HepG2 (cell line): ENCODE measurements around the gene SOCS1. TPM values are rescaled to one million over a fixed set of nuclear protein-coding genes. Genes with fewer than 3 reads are reported as not detected.

ENCODE experiments used
- EP300 ChIP-seq, 3 experiments: sonication (generic) in 1 of 3; formaldehyde crosslinking in 1 of 3; IDR thresholded peaks; 2 replicates each; pipeline versions ENCODE4 v1.5.1 to v1.6.1; 2011 to 2020; ENCODE audit warnings: low read depth in 2 of 3, low read length in 2 of 3, borderline replicate concordance in 1 of 3, improper control_type of control experiment in 1 of 3, mild to moderate bottlenecking in 1 of 3, missing genetic modification reagents in 1 of 3, moderate library complexity in 1 of 3
- NFE2L2 ChIP-seq: fragments of 150-350 bp; IDR thresholded peaks from 2 replicates; pipeline ENCODE4 v1.6.1; 2014; ENCODE audit warnings: low read length
- PHF20 ChIP-seq: sonication (generic); formaldehyde crosslinking; IDR thresholded peaks from 2 replicates; pipeline ENCODE4 v1.5.0; 2020; ENCODE audit warnings: mild to moderate bottlenecking, missing genetic modification reagents
- SIX1 ChIP-seq: sonication (generic); formaldehyde crosslinking; IDR thresholded peaks from 2 replicates; pipeline ENCODE4 v1.4.0; 2020; ENCODE audit warnings: missing genetic modification reagents, borderline replicate concordance
- SMAD9 ChIP-seq: sonication (generic); formaldehyde crosslinking; IDR thresholded peaks from 2 replicates; pipeline ENCODE4 v1.5.1; 2020; ENCODE audit warnings: mild to moderate bottlenecking, missing genetic modification reagents
- SNAPC2 ChIP-seq: sonication (generic); formaldehyde crosslinking; IDR thresholded peaks from 2 replicates; pipeline ENCODE4 v1.8.1; 2022; ENCODE audit warnings: mild to moderate bottlenecking, missing genetic modification reagents
- YEATS4 ChIP-seq: sonication (generic); formaldehyde crosslinking; IDR thresholded peaks from 2 replicates; pipeline ENCODE4 v1.4.0; 2020; ENCODE audit warnings: missing genetic modification reagents, borderline replicate concordance
- ZFP82 ChIP-seq: sonication (generic); formaldehyde crosslinking; IDR thresholded peaks from 2 replicates; pipeline ENCODE4 v1.5.1; 2020; ENCODE audit warnings: mild to moderate bottlenecking, missing genetic modification reagents, borderline replicate concordance
- ZNF24 ChIP-seq: fragments of 450-650 bp; IDR thresholded peaks from 2 replicates; pipeline ENCODE4 v1.6.1; 2017; ENCODE audit warnings: antibody characterized with exemption, mild to moderate bottlenecking
- polyA plus RNA-seq, 8 experiments: library from polyadenylated mRNA; depleted of rRNA in 3 of 8; stranded (reverse) in 7 of 8; unstranded in 1 of 8; fragments of >200 nt; fragmentation: Illumina TruSeq in 4 of 8; extraction: Trizol in 4 of 8; gene quantifications; 2 replicates each; pipeline versions ENCODE4 v1.2.1 to v1.2.3, GENCODE V29; 2011 to 2016; ENCODE audit warnings: low read depth in 4 of 8, missing spikeins in 1 of 8, mixed read lengths in 1 of 8; ENCODE audit not compliant: insufficient read depth in 1 of 8
- total RNA-seq, 5 experiments: library from RNA; depleted of rRNA; stranded (reverse); fragments of >200 nt; fragmentation: Illumina TruSeq; extraction: Trizol; gene quantifications; 2 replicates each; pipeline ENCODE4 v1.2.3, GENCODE V29; 2016; ENCODE audit warnings: low read depth in 1 of 5
- TF ChIP-seq, protein P1 (sequence below): sonication (generic); formaldehyde crosslinking; IDR thresholded peaks from 2 replicates; pipeline ENCODE4 v1.4.0; 2020; ENCODE audit warnings: missing genetic modification reagents
- TF ChIP-seq, protein P2 (sequence below): IDR thresholded peaks from 2 replicates; pipeline ENCODE4 v1.6.1; 2016; ENCODE audit warnings: low read depth, missing genetic modification reagents, missing compliant biosample characterization
- TF ChIP-seq, protein P3 (sequence below): sonication (generic); formaldehyde crosslinking; IDR thresholded peaks from 2 replicates; pipeline ENCODE4 v1.5.1; 2020; ENCODE audit warnings: missing genetic modification reagents, mild to moderate bottlenecking, borderline replicate concordance
- TF ChIP-seq, protein P4 (sequence below): IDR thresholded peaks from 2 replicates; pipeline ENCODE4 v1.6.1; 2016; ENCODE audit warnings: control low read depth
- TF ChIP-seq, protein P5 (sequence below): sonication (generic); formaldehyde crosslinking; IDR thresholded peaks from 2 replicates; pipeline ENCODE4 v1.5.0; 2020; ENCODE audit warnings: mild to moderate bottlenecking, missing genetic modification reagents

Gene SOCS1
- total and polyA plus RNA-seq, 2 of the 13 experiments (the other 11 are each of a cell fraction or from before 2014, with no cell fraction given) = 5.3 to 6.3 TPM

DNA sequence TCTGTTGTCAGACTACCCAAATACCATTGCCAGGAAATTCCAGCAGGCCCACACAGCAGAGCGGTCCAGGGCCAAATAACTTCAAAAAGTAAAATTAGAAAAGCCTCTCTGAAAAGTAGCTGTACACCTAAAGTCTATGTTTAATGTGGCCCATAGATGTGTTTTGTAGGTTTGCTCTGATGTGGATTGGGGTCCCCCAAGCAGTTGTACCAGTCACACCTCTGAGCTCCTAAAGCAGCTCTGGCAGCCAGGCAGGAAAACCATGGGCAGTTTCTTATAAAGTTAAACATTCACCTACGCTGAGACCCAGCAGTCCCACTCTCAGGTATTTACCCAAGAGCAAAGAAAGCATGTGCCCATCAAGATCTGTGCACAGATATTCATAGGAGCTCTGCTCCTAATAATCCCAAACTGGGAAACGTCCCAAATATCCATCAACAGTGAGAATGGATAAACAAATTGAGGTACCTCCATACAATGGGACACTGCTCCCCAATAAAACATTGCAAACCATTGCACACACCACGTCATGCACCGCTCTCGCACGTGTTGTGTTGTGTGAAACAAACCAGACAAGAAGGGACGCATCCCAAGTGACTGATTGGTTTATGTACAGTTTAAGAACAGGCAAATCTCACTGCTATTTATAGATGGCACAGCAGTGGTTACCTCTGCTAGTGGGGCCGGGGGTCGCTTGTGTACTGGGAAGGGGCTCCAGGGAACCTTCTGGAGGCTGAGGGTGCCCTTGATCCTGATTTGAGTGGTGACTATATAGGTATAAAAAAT, 40.9 kb upstream of the SOCS1 start (continued):
- TF ChIP-seq, protein P1, sequence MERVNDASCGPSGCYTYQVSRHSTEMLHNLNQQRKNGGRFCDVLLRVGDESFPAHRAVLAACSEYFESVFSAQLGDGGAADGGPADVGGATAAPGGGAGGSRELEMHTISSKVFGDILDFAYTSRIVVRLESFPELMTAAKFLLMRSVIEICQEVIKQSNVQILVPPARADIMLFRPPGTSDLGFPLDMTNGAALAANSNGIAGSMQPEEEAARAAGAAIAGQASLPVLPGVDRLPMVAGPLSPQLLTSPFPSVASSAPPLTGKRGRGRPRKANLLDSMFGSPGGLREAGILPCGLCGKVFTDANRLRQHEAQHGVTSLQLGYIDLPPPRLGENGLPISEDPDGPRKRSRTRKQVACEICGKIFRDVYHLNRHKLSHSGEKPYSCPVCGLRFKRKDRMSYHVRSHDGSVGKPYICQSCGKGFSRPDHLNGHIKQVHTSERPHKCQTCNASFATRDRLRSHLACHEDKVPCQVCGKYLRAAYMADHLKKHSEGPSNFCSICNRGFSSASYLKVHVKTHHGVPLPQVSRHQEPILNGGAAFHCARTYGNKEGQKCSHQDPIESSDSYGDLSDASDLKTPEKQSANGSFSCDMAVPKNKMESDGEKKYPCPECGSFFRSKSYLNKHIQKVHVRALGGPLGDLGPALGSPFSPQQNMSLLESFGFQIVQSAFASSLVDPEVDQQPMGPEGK (CRISPR knock-in tag) = peak; percentile 59
- TF ChIP-seq NFE2L2 (no peak), YEATS4 (CRISPR knock-in tag) (peak; percentile 39; the same call in 1 of the 2 replicates), SIX1 (0 out of 2 replicates have a peak, but pooled peaks have one; percentile 54), SMAD9 (no peak), PHF20 (CRISPR knock-in tag) (0 out of 2 replicates have a peak, but pooled peaks have one; percentile 31), ZFP82 (no peak), SNAPC2 (no peak), ZNF24 (no peak), EP300 (IDR thresholded peaks at IDR 0.05; ENCODE audit: low read depth in 2 of 2, low read length in 2 of 2) (peak in 1 of 2 experiments; percentile 36; a peak in 1 of 4 replicates), EP300 (CRISPR knock-in tag; IDR thresholded peaks at IDR 0.05; ENCODE audit: borderline replicate concordance) (no peak)
- TF ChIP-seq, protein P2, sequence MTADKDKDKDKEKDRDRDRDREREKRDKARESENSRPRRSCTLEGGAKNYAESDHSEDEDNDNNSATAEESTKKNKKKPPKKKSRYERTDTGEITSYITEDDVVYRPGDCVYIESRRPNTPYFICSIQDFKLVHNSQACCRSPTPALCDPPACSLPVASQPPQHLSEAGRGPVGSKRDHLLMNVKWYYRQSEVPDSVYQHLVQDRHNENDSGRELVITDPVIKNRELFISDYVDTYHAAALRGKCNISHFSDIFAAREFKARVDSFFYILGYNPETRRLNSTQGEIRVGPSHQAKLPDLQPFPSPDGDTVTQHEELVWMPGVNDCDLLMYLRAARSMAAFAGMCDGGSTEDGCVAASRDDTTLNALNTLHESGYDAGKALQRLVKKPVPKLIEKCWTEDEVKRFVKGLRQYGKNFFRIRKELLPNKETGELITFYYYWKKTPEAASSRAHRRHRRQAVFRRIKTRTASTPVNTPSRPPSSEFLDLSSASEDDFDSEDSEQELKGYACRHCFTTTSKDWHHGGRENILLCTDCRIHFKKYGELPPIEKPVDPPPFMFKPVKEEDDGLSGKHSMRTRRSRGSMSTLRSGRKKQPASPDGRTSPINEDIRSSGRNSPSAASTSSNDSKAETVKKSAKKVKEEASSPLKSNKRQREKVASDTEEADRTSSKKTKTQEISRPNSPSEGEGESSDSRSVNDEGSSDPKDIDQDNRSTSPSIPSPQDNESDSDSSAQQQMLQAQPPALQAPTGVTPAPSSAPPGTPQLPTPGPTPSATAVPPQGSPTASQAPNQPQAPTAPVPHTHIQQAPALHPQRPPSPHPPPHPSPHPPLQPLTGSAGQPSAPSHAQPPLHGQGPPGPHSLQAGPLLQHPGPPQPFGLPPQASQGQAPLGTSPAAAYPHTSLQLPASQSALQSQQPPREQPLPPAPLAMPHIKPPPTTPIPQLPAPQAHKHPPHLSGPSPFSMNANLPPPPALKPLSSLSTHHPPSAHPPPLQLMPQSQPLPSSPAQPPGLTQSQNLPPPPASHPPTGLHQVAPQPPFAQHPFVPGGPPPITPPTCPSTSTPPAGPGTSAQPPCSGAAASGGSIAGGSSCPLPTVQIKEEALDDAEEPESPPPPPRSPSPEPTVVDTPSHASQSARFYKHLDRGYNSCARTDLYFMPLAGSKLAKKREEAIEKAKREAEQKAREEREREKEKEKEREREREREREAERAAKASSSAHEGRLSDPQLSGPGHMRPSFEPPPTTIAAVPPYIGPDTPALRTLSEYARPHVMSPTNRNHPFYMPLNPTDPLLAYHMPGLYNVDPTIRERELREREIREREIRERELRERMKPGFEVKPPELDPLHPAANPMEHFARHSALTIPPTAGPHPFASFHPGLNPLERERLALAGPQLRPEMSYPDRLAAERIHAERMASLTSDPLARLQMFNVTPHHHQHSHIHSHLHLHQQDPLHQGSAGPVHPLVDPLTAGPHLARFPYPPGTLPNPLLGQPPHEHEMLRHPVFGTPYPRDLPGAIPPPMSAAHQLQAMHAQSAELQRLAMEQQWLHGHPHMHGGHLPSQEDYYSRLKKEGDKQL (CRISPR knock-in tag) = 0 out of 2 replicates have a peak, but pooled peaks have one; percentile 36
- TF ChIP-seq, protein P3, sequence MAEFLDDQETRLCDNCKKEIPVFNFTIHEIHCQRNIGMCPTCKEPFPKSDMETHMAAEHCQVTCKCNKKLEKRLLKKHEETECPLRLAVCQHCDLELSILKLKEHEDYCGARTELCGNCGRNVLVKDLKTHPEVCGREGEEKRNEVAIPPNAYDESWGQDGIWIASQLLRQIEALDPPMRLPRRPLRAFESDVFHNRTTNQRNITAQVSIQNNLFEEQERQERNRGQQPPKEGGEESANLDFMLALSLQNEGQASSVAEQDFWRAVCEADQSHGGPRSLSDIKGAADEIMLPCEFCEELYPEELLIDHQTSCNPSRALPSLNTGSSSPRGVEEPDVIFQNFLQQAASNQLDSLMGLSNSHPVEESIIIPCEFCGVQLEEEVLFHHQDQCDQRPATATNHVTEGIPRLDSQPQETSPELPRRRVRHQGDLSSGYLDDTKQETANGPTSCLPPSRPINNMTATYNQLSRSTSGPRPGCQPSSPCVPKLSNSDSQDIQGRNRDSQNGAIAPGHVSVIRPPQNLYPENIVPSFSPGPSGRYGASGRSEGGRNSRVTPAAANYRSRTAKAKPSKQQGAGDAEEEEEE (CRISPR knock-in tag) = no peak
- TF ChIP-seq, protein P4, sequence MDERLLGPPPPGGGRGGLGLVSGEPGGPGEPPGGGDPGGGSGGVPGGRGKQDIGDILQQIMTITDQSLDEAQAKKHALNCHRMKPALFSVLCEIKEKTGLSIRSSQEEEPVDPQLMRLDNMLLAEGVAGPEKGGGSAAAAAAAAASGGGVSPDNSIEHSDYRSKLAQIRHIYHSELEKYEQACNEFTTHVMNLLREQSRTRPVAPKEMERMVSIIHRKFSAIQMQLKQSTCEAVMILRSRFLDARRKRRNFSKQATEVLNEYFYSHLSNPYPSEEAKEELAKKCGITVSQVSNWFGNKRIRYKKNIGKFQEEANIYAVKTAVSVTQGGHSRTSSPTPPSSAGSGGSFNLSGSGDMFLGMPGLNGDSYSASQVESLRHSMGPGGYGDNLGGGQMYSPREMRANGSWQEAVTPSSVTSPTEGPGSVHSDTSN (CRISPR knock-in tag) = peak; percentile 83
- TF ChIP-seq, protein P5, sequence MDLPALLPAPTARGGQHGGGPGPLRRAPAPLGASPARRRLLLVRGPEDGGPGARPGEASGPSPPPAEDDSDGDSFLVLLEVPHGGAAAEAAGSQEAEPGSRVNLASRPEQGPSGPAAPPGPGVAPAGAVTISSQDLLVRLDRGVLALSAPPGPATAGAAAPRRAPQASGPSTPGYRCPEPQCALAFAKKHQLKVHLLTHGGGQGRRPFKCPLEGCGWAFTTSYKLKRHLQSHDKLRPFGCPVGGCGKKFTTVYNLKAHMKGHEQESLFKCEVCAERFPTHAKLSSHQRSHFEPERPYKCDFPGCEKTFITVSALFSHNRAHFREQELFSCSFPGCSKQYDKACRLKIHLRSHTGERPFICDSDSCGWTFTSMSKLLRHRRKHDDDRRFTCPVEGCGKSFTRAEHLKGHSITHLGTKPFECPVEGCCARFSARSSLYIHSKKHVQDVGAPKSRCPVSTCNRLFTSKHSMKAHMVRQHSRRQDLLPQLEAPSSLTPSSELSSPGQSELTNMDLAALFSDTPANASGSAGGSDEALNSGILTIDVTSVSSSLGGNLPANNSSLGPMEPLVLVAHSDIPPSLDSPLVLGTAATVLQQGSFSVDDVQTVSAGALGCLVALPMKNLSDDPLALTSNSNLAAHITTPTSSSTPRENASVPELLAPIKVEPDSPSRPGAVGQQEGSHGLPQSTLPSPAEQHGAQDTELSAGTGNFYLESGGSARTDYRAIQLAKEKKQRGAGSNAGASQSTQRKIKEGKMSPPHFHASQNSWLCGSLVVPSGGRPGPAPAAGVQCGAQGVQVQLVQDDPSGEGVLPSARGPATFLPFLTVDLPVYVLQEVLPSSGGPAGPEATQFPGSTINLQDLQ (CRISPR knock-in tag) = no peak
